ENCODE measurements around the gene GPR15. TPM values are rescaled to one million over a fixed set of nuclear protein-coding genes. Genes with fewer than 3 reads are reported as not detected.

GPR15 gene
- total and polyA plus RNA-seq, 2 donors from 2014 or later = not detected

GRCh38 chr3:98536456-98537017 lies 4.8 kb downstream of the GPR15 start:
- FAIRE-seq (no peak), DNase-seq (no peak)
- Histone ChIP-seq H3K27me3 (ENCODE audit: control insufficient read depth, insufficient read depth, low read length) (no peaks in the 10 kb centered on the region), H3K4me3 (ENCODE audit: low read length in 3 of 3) (no peak overlapping the region), H3K9ac (ENCODE audit: low read length in 3 of 3) (no peak overlapping the region), H3K4me1 (ENCODE audit: control insufficient read depth in 2 of 3, insufficient read depth in 2 of 3, low read depth in 1 of 3, low read length in 3 of 3) (no peaks in the 10 kb centered on the region), H3K27ac (ENCODE audit: low read depth in 2 of 2, low read length in 2 of 2) (no peak overlapping the region), H3K9me3 (ENCODE audit: control insufficient read depth in 2 of 3, insufficient read depth in 1 of 3, low read length in 3 of 3) (no peaks in the 10 kb centered on the region), H3K36me3 (ENCODE audit: control insufficient read depth in 2 of 3, insufficient read depth in 3 of 3, low read length in 3 of 3) (no peaks in the 10 kb centered on the region)
- intact Hi-C loops (cut with DNase I) = no loop called here
- no peak for TF ChIP-seq CTCF (IDR thresholded peaks at IDR 0.05; ENCODE audit: borderline replicate concordance, extremely low read depth, insufficient read depth)

GRCh38 chr3:98540346-98540745 lies 8.6 kb downstream of the GPR15 start:
- Histone ChIP-seq H3K27me3 (ENCODE audit: control insufficient read depth, insufficient read depth, low read length) (no peaks in the 10 kb centered on the region), H3K4me3 (ENCODE audit: low read length in 3 of 3) (no peak overlapping the region), H3K27ac (ENCODE audit: low read depth in 2 of 2, low read length in 2 of 2) (no peak overlapping the region), H3K9ac (ENCODE audit: low read length in 3 of 3) (no peak overlapping the region), H3K4me1 (ENCODE audit: control insufficient read depth in 2 of 3, insufficient read depth in 2 of 3, low read depth in 1 of 3, low read length in 3 of 3) (no peaks in the 10 kb centered on the region), H3K36me3 (ENCODE audit: control insufficient read depth in 2 of 3, insufficient read depth in 3 of 3, low read length in 3 of 3) (no peaks in the 10 kb centered on the region), H3K9me3 (ENCODE audit: control insufficient read depth in 2 of 3, insufficient read depth in 1 of 3, low read length in 3 of 3) (no peaks in the 10 kb centered on the region)
- intact Hi-C loops (cut with DNase I) = no loop called here
- FAIRE-seq (peak; percentile 8), DNase-seq (no peak)
- TF ChIP-seq CTCF (IDR thresholded peaks at IDR 0.05; ENCODE audit: borderline replicate concordance, extremely low read depth, insufficient read depth) = no peak

GRCh38 chr3:98541695-98542094 lies 9.9 kb downstream of the GPR15 start:
- Histone ChIP-seq H3K4me1 (ENCODE audit: control insufficient read depth in 2 of 3, insufficient read depth in 2 of 3, low read depth in 1 of 3, low read length in 3 of 3) (no peaks in the 10 kb centered on the region), H3K27ac (ENCODE audit: low read depth in 2 of 2, low read length in 2 of 2) (no peak overlapping the region), H3K9ac (ENCODE audit: low read length in 3 of 3) (no peak overlapping the region), H3K27me3 (ENCODE audit: control insufficient read depth, insufficient read depth, low read length) (no peaks in the 10 kb centered on the region), H3K36me3 (ENCODE audit: control insufficient read depth in 2 of 3, insufficient read depth in 3 of 3, low read length in 3 of 3) (no peaks in the 10 kb centered on the region), H3K9me3 (ENCODE audit: control insufficient read depth in 2 of 3, insufficient read depth in 1 of 3, low read length in 3 of 3) (no peaks in the 10 kb centered on the region), H3K4me3 (ENCODE audit: low read length in 3 of 3) (no peak overlapping the region)
- intact Hi-C loops (cut with DNase I) = no loop called here
- FAIRE-seq = no peak
- no peak for DNase-seq
- TF ChIP-seq CTCF (IDR thresholded peaks at IDR 0.05; ENCODE audit: borderline replicate concordance, extremely low read depth, insufficient read depth) = no peak

GRCh38 chr3:98542623-98543022 lies 10.8 kb downstream of the GPR15 start:
- FAIRE-seq (no peak), DNase-seq (peak in 2 of 5 donors; percentile 19 to 25)
- Histone ChIP-seq H3K4me3 (ENCODE audit: low read length in 3 of 3) (no peak overlapping the region), H3K9me3 (ENCODE audit: control insufficient read depth in 2 of 3, insufficient read depth in 1 of 3, low read length in 3 of 3) (no peaks in the 10 kb centered on the region), H3K27me3 (ENCODE audit: control insufficient read depth, insufficient read depth, low read length) (no peaks in the 10 kb centered on the region), H3K36me3 (ENCODE audit: control insufficient read depth in 2 of 3, insufficient read depth in 3 of 3, low read length in 3 of 3) (no peaks in the 10 kb centered on the region), H3K4me1 (ENCODE audit: control insufficient read depth in 2 of 3, insufficient read depth in 2 of 3, low read depth in 1 of 3, low read length in 3 of 3) (no peaks in the 10 kb centered on the region), H3K27ac (ENCODE audit: low read depth in 2 of 2, low read length in 2 of 2) (no peak overlapping the region), H3K9ac (ENCODE audit: low read length in 3 of 3) (no peak overlapping the region)
- intact Hi-C loops (cut with DNase I) = no loop called here
- no peak for TF ChIP-seq CTCF (IDR thresholded peaks at IDR 0.05; ENCODE audit: borderline replicate concordance, extremely low read depth, insufficient read depth)

All from kidney (tissue), 14 donors.